Heart left ventricle (tissue), 13 donors: ENCODE results near the gene FER1L5.

Experiments
- CTCF ChIP-seq, 12 donors: fragments of 200-600 bp; sonication (generic) in 4 of 12; IDR thresholded peaks; one replicate each; pipeline versions ENCODE4 v1.5.0 to v1.8.0; 2018 to 2022; ENCODE audit warnings: antibody characterized with exemption in 12 of 12, mild to moderate bottlenecking in 5 of 12
- POLR2A ChIP-seq, 2 donors: fragments of 450-650 bp; IDR thresholded peaks; one replicate each; pipeline ENCODE4 v1.6.1; 2017; ENCODE audit warnings: antibody characterized with exemption in 2 of 2, mild to moderate bottlenecking in 2 of 2, moderate library complexity in 2 of 2
- donor health status: ischemic (EF 13 %, LVEDD 7.1; RV severe dilation, severe dysfunction).
- donor health status: DM: no; HTN: yes; CAD: no.
- donor health status: DM: no; HTN: no; CAD: no.
- donor health status: ischemic (EF 25% LVEDD 6.9; RV normal size, moderate dysfunction).
- donor health status: ischemic (EF 25% LVEDD 5.7; RV mildly dilated, moderate dysfunction).
- donor health status: ischemic (EF 35%, LVEDD 5.7; RV mildly dilated, moderate dysfunction).
- donor health status: nonischemic (EF 11% LVEDD 7.7; RV severe dilation, severe dysfunction).
- donor health status: DM: yes; HTN: yes; CAD: no.
- donor health status: PGD.
- donor health status: ischemic (EF 29% LVEDD 5.4; RV normal size, mild dysfunction).
- donor health status: nonischemic (EF 23%, LVEDD 6.1; RV moderate dilation, normal function).

- TF ChIP-seq POLR2A (IDR thresholded peaks at IDR 0.05) (no peak), CTCF (IDR thresholded peaks at IDR 0.05) (no peak)
Measured at GRCh38 chr2:96694816-96695455, 52.4 kb downstream of the FER1L5 start.
